ENCODE measurements around the gene ARHGEF3.
A peak's percentile ranks its signal among the peaks of the same experiment; 100 is the strongest.
"Not testable (repeated sequence)": the region's sequence is repeated elsewhere in the genome, so short reads cannot be mapped to it uniquely, and the experiment has no call there.

ARHGEF3 gene

DNA sequence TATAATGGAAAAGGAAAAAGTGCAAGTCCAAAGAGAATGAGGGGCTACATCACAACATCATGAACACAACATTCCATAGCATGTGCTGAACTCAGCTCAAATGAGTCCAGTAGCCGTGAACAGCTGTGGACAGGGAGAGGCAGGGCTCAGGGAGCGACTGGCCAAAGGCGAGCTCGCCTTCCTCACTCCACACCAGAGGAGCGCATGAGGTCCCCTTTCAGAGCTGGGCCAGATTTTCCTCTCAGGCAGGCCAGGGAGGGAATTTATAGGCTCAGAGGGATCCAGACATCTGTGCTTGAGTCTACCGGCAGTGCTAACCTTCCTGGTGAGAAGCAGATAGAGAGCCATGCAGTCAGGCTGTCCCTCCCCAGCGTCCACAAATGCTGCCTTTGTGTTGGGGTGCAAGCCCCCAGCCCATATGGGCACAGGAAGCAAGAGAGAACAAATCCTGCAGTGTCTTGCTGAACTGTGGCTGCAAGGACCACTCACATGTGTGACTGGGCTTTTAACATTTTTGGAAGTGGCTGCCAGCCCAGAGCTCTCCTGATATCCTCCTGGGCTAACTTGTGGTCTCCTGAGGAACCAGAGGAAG is 32.5 kb downstream of the ARHGEF3 start:
- no peak for DNase-seq

DNA sequence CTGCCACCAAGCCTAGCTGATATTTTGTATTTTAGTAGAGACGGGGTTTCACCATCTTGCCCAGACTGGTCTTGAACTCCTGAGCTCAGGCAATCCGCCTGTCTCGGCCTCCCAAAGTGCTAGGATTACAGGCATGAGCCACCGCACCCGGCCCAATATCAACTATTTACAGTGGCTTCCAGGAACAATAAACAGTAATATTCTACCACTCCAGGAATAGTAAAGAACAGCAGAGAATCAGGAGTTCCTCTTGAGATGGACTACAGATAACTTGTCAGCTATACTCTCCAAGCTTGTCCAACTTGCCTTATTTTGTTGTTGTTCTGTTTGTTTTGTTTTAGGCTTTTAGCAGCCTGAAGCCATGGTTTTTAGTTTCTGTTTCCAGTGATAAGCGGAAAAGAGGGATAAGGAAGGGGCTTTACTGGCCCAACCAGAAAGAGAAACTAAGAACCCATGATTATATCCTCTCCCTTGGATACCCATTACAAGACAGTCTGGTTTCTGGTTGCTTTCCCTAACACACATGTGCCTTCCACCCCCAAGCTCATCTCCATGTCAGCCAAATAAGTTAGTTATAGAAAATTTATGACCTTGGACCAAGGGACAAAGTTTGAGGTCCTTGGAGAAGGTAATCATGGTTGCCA is 36.7 kb downstream of the ARHGEF3 start:
- no peak for DNase-seq

- DNase-seq: no peak
These were observed 37.6 kb downstream of the ARHGEF3 start for GRCh38 chr3:56764184-56764583.

DNA sequence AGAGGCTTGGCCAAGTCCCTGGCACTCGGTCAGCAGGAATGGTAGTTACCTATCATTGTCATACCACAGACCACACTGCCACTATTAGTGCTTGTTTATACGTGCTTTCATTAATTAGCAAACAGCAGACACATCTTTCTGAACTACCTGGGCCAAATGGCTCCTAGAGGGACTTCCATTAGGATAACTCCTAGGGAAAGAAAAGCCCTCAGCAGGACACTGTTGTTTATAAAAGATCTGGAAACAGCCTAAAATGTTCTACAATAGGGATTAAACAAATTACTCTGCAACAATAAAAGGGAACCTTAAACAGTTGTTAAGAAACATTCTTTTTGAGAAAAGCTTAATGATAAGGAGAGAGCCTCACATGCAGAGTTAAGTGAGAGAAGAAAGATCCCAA is 38.5 kb downstream of the ARHGEF3 start:
- DNase-seq: no peak

GRCh38 chr3:56762718-56763117 is 39.0 kb downstream of the ARHGEF3 start:
- no peak for DNase-seq

DNA sequence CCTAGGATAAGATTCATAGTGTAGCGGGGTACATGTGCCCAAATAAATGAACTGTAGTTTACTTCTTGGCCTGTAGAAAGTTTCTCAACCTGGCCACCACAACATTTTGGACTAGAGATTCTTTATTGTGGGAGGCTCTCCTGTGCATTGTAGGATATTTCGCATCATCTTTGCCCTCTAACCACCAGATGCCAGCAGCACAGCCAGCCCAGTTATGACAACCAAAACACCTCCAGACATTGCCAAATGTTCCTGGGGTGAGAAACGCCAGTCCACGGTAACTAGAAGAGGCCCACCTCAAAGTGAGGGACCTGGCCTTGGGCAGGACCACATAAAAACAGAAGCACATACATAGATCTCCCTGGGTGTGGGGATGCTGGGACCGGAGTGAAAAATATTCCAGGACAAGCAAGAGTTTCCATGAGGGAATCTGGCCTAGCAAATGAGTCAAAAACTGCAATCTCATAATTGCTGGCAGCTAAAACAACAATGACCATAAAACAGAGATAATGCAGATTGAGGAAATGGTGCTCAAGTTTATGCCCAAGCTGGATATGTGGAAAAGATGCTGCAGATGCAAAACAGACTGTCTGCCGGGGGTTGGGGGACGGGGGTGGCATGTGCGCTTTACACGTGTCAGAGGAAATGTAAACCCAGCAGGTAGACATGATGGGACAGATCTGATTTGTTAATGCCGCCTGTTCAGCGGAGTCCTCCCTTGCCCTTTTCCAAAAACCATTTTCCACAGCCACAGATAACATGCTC is 39.7 kb downstream of the ARHGEF3 start:
- no peak for DNase-seq

- DNase-seq: no peak
These were observed 40.7 kb downstream of the ARHGEF3 start for GRCh38 chr3:56761023-56761422.

DNA sequence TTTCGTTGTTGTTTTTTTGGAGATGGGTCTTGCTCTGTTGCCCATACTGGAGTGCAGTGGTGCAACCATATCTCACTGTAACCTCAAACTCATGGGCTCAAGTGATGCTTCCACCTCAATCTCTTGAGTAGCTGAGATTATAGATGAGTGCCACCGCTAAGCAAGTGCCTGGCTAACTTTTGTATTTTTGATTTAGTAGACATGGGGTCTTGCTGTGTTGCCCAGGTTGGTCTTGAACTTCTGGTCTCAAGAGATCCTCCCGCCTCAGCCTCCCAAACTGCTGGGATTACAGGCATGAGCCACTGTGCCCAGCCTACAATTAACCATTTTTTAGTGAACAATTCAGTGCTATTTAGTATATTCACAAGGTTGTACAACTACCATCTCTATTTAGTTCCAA is 42.2 kb downstream of the ARHGEF3 start:
- DNase-seq: no peak

- DNase-seq: peak in 1 of 5 donors; percentile 59
These were observed 43.2 kb downstream of the ARHGEF3 start for GRCh38 chr3:56758539-56758981.

DNA sequence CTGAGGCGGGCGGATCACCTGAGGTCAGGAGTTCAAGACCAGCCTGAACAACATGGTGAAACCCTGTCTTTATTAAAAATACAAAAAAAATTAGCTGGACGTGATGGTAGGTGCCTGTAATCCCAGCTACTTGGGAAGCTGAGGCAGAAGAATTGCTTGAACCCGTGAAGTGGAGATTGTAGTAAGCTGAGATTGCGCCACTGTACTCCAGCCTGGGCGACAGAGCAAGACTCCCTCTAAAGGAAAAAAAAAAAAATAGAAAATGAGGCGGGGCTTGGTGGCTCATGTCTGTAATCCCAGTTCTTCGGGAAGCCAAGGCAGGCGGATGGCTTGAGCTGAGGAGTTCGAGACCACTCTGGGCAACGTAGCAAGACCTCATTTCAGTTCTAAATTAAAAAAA is 43.7 kb downstream of the ARHGEF3 start:
- not testable (repeated sequence) for DNase-seq

- DNase-seq: peak in 3 of 5 donors; percentile 12 to 22 (median 22)
These were observed 46.9 kb downstream of the ARHGEF3 start for GRCh38 chr3:56754741-56755417.

GRCh38 chr3:56753206-56753820 is 48.4 kb downstream of the ARHGEF3 start:
- peak in 1 of 5 donors; percentile 73 for DNase-seq

DNA sequence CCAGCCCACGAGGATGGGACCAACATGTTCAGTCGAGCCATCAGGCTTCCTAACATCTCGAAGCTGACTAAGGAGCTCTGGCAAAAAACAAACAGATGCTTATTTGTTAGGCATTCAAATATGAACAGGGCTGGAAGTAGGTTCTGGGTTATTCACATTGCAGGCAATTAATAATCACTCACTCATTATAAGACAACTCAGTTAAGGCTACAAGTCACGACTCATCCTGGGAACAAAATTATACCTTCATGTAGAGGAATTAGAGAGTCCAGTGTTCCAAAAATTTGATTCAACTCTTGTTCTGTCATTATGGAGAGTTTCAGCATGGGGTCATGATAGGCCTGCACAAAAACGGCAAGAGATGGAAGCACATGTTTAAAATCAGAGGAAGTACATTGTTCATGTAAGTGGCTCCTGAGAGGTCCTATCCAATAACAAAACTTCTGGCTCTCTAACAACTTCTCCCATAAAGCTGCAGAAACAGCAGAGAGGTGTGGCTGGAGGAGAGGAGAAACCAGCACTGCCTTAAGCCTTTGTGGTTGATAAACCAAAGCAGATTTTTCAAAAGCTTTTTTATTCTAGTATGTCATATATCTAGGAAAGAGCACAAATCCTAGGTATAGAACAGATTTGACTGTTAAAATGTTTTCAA is 50.6 kb downstream of the ARHGEF3 start:
- DNase-seq: no peak

DNA sequence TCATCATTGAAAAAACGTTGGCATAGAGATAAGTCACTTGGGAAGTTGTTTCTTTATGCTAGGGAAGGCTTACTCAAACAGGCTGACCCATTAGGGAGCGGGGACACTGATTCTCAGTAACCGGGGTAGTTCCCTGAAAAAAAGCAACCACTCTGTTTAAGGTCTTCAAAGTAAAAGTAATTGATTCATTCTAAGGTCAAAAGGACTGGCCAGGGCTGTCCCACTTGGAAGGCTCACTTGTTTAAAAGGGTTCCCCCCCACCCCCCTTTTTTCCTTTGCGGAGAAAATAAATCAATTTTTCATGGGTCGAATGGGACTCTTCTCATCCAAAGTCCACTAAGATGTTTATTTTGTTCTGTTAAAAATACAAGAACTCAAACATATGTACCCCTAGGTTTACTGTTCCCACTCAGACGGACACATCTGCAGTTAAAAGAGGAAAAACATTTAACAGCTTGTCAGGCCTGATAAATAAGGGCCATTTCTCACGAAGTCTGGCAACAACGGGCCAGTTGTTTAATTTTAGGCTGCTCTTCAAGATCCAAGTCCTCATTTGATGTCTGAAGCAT is 53.0 kb downstream of the ARHGEF3 start:
- DNase-seq: no peak

- DNase-seq: no peak
These were observed 54.6 kb downstream of the ARHGEF3 start for GRCh38 chr3:56747150-56747549.

- no peak for DNase-seq
These were observed 57.7 kb downstream of the ARHGEF3 start for GRCh38 chr3:56744016-56744415.

- no peak for DNase-seq
These were observed 58.9 kb downstream of the ARHGEF3 start for GRCh38 chr3:56742887-56743286.

GRCh38 chr3:56739036-56739435 is 62.7 kb downstream of the ARHGEF3 start:
- no peak for DNase-seq

DNA sequence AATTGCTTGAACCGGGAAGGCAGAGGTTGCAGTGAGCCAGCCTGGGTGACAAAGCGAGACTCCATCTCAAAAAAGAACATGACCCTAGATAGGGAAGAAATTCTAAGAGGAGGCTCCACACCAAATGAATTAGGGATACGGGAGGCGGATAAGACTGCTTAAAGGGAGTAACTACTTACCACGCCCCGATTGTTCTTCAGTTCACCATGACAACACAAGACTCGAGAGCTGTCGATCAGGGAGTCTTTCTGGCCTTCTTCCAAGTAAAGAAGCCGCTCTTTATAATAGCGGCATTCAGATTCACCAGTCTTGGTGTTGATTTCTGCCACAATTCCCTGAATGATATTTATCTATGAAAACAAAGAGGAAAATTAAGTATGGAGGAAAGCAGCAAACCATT is 64.7 kb downstream of the ARHGEF3 start:
- no peak for DNase-seq

DNA sequence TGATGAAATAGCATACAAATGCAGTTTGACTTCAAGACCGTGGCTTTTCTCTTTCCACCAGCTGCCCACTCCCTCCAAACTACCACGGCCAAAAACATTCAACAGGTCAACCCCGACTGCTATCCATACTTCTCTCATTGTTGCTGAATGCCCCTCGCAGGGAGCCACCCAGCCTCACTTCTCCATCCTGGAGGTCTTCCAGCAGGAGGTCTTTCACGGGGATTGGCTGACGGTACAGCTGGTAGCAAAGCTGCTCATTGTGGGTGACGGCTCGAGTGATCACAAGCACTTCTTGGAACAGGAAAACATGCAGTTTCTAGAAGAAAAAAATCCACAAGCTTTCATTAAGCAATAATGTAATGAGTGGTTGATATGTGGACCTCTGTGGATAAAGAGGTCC is 69.6 kb downstream of the ARHGEF3 start:
- peak in 1 of 5 donors; percentile 17 for DNase-seq

DNA sequence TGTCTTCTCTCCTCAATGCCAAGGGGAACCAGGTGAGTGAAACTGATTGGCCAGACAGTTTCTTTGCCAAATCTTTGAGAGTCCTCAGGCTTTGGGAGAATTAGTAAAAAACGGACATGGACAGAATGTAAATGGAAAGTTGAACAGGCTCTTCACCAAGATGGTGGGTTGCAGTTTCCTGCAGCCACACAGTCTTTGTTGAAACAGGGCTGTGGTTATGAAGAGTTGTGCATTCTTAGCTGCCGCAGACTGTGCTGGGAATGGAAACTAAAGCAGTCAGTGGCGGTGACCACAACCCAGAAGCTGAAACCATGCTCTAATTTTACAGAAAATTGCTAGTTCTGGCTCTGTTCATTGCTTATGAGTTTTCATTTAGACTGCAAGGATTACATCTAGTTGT is 76.6 kb downstream of the ARHGEF3 start:
- peak in 4 of 5 donors; percentile 16 to 88 (median 24) for DNase-seq

DNA sequence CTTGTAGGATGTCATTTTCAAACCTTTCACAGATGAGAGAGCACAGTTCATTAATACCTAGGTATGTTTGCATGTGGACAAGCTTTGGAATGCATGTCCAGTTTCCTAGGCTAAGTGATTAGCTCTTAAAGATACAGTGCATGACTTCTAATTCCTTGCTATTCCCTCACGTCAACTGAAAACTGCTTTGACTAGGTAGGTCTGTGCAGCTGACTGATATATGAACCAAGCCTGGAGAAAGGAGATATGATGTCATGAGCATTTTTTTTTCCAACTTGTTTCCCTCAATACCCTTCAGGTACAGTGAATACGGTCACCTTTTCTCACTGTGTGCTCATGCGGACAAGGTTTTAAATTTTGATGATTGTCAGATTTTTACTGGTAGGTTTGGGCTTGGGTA is 77.1 kb downstream of the ARHGEF3 start:
- no peak for DNase-seq

Measured in T-helper 1 cell (primary cell).